AG04450 (cell line): ENCODE measurements around the gene SARDH. TPM values are rescaled to one million over a fixed set of nuclear protein-coding genes. Genes with fewer than 3 reads are reported as not detected.

Experiments used
- CTCF ChIA-PET: fragments of 300-600, 350-600 bp; formaldehyde crosslinking; extraction: SDS; loops from one replicate; lab custom pipeline; 2022; ENCODE audit warnings: antibody characterized with exemption, inconsistent platforms; lab: Charles Lee
- POLR2A ChIA-PET: fragments of 350-600 bp; formaldehyde crosslinking; extraction: SDS; loops from one replicate; lab custom pipeline; 2021; ENCODE audit warnings: antibody characterized with exemption, inconsistent platforms; lab: Yijun Ruan, JAX
- DNase-seq: peaks from one replicate; pipeline ENCODE4 v3.0.0-alpha.2; 2011; ENCODE audit warnings: low read depth, low spot score
- H3K27ac ChIP-seq: one replicate; pipeline ENCODE4 v1.5.1; 2012; ENCODE audit warnings: low read depth, low read length, control low read depth
- H3K27me3 ChIP-seq: one replicate; pipeline ENCODE4 v1.6.0; 2012; ENCODE audit warnings: low read length; ENCODE audit not compliant: control insufficient read depth, insufficient read depth
- H3K4me3 ChIP-seq: 2 replicates; pipeline ENCODE4 v1.5.1; 2011; ENCODE audit warnings: mild to moderate bottlenecking, low read depth, low read length, control low read depth
- H3K9me3 ChIP-seq: 2 replicates; pipeline ENCODE4 v1.5.1; 2012; ENCODE audit warnings: low read length; ENCODE audit not compliant: control insufficient read depth, insufficient read depth
- CTCF ChIP-seq: IDR thresholded peaks from 2 replicates; pipeline ENCODE4 v1.5.1; 2011; ENCODE audit warnings: low read depth, low read length, control low read depth, inconsistent platforms
- polyA plus RNA-seq: library from polyadenylated mRNA; depleted of rRNA; stranded (reverse); fragments of >200 nt; gene quantifications from 2 replicates; pipeline ENCODE4 v1.2.3, GENCODE V29; 2011

The SARDH gene
- polyA plus RNA-seq, 1 experiment = 1.3 TPM

DNA sequence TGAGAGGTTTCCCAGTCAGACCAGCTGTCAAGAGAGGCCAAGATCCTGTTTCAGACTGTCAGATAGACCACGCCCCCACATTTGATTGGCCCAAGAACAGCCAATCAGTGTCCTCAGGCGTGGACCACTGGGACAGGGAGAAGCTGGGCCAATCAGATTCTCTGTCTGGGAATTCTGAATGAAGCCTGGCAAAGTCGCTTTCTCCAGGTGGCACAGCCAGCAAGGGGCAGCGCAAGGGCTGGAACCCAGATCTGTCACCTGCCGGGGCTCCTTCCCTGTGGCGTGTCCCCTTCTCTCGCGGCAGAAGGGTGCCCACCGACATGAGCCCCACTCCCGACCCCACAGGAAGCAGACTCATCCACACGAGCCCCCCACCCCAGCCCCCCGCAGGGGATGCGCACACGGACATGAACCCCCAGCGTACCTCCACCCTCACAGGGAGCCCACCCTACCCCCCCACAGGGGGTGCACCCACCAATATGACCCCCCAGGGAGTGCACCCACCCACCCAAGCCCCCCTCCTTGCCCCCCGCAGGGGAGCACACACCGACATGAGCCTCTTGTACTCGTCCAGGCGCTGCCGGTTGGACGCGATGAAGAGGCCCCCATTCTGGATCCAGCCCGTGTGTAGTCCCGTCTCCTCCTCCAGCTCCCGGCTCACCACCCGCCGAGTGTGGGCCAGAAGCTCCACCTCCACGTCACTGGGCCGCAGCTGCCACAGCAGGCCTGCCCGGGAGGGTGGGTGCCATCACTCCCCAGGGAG, 6.1 kb downstream of the SARDH start:
- H3K9me3 ChIP-seq = no peaks in the 10 kb centered on the region; the same call in 1 of the 2 replicates
- DNase-seq = no peak
- H3K4me3 ChIP-seq = no peak overlapping the region
- ChIA-PET POLR2A (no interaction called here), CTCF (interaction anchor here (1.6 kb wide), 1 partner anchor 11 kb away, joined by 8 read pairs; no protein-coding TSS in a partner anchor)
- no peak for TF ChIP-seq CTCF
- peaks cover 8% of the 10 kb centered on the region for H3K27me3 ChIP-seq
- H3K27ac ChIP-seq = no peak overlapping the region

DNA sequence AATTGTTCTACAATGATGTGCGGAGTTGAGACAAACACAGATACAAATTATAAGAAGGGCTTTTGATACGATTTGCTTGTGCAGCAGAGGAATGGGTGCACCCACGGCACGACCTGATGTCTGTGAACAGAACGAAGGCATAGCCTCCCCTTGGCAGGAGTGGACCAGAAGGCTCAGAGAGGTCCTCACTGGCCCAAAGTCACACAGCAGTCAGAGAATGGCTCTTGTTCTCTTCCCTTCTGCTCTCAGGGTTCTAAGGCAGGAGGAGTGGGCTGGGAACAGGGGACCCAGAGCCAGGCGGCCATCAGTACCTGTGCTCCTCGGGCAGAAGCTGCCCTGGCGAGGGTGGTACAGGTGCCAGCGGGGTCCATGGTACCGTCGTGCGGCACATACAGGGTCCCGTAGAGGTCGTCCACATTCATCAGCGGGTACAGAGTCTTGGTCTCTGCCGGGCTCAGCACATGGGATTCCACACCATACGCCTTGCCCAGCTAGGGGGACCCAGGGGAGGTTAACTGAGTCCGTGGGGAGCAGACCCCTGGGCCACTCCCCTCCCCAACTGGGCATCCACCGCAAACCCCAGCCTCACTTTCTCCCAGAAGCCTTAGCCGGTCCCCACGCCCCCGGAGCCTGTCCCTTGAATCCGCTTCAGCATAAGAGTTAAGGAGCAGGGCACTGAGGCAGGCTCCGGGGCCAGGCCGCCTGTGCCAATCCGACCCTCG, 7.0 kb downstream of the SARDH start:
- no peak overlapping the region for H3K27ac ChIP-seq
- H3K9me3 ChIP-seq = no peaks in the 10 kb centered on the region; the same call in 1 of the 2 replicates
- DNase-seq = no peak
- peaks cover 8% of the 10 kb centered on the region for H3K27me3 ChIP-seq
- TF ChIP-seq CTCF = no peak
- no peak overlapping the region for H3K4me3 ChIP-seq
- ChIA-PET POLR2A (interaction anchor here (0.7 kb wide), 1 partner anchor 11 kb away, joined by 4 read pairs; no protein-coding TSS in a partner anchor), CTCF (no interaction called here)

- CTCF ChIA-PET = no interaction called here
Measured at GRCh38 chr9:133729617-133730281, 8.4 kb downstream of the SARDH start.

GRCh38 chr9:133728856-133729616, 9.1 kb downstream of the SARDH start:
- ChIA-PET CTCF (no interaction called here), POLR2A (interaction anchor here (1.0 kb wide), 1 partner anchor 12 kb away, joined by 3 read pairs; no protein-coding TSS in a partner anchor)
- TF ChIP-seq CTCF = no peak

More at GRCh38 chr9:133729617-133730281, 8.4 kb downstream of the SARDH start:
- peaks cover 11% of the 10 kb centered on the region for H3K27me3 ChIP-seq
- no peak for TF ChIP-seq CTCF
- DNase-seq = no peak
- H3K9me3 ChIP-seq = no peaks in the 10 kb centered on the region; the same call in 1 of the 2 replicates
- POLR2A ChIA-PET = no interaction called here
- H3K4me3 ChIP-seq = no peak overlapping the region
- no peak overlapping the region for H3K27ac ChIP-seq

More at GRCh38 chr9:133728856-133729616, 9.1 kb downstream of the SARDH start:
- H3K4me3 ChIP-seq = no peak overlapping the region
- no peak overlapping the region for H3K27ac ChIP-seq
- DNase-seq = no peak
- H3K27me3 ChIP-seq = peaks cover 11% of the 10 kb centered on the region
- no peaks in the 10 kb centered on the region; the same call in 1 of the 2 replicates for H3K9me3 ChIP-seq
